OCI-LY7 (cell line): ENCODE data around the gene NMRAL1. TPM values are rescaled to one million over a fixed set of nuclear protein-coding genes. Genes with fewer than 3 reads are reported as not detected.

Experiments
- BruUV-seq: library from RNA; stranded (reverse); fragments of 400-500 nt; replicated peaks from 2 replicates; lab custom pipeline; 2021; lab: Mats Ljungman, UMichigan
- CTCF ChIA-PET: fragments of 300-600 bp; sonication (Branson Sonifier 250); formaldehyde crosslinking; loops from one replicate; lab custom pipeline; 2022; ENCODE audit warnings: antibody characterized with exemption; ENCODE audit not compliant: unreplicated experiment; lab: Charles Lee
- POLR2A ChIA-PET: fragments of 300-600 bp; sonication (Branson Sonifier 250); formaldehyde crosslinking; loops from one replicate; lab custom pipeline; 2022; ENCODE audit warnings: antibody characterized with exemption; lab: Charles Lee
- DNase-seq: peaks from one replicate; pipeline ENCODE4 v3.0.0-alpha.2; 2015; ENCODE audit warnings: low spot score
- H2AFZ ChIP-seq: fragments of 200-600 bp; sonication (generic), shearing (Covaris generic); 2 replicates; pipeline ENCODE4 v1.6.1; 2014; ENCODE audit warnings: mild to moderate bottlenecking, antibody characterized with exemption, low read length, moderate library complexity
- H3K27ac ChIP-seq: fragments of 200-600 bp; sonication (generic); 2 replicates; pipeline ENCODE4 v1.5.1; 2014; ENCODE audit warnings: mixed run types, low read depth, mild to moderate bottlenecking, moderate library complexity, low read length, inconsistent platforms; ENCODE audit not compliant: poor library complexity, severe bottlenecking
- H3K36me3 ChIP-seq: fragments of 200-600 bp; sonication (generic); 2 replicates; pipeline ENCODE4 v1.6.1; 2014; ENCODE audit warnings: mild to moderate bottlenecking, antibody characterized with exemption, low read length, moderate library complexity, mixed read lengths; ENCODE audit not compliant: insufficient read depth
- H3K4me1 ChIP-seq: fragments of 200-600 bp; sonication (generic); 2 replicates; pipeline ENCODE4 v1.5.1; 2014; ENCODE audit warnings: mild to moderate bottlenecking, low read length; ENCODE audit not compliant: insufficient read depth, poor library complexity, severe bottlenecking
- H3K4me2 ChIP-seq: fragments of 200-600 bp; sonication (generic); 2 replicates; pipeline ENCODE4 v1.6.1; 2014; ENCODE audit warnings: mild to moderate bottlenecking, low read length
- H3K4me3 ChIP-seq: fragments of 200-600 bp; sonication (generic); 2 replicates; pipeline ENCODE4 v1.5.1; 2014; ENCODE audit warnings: mild to moderate bottlenecking, low read depth, low read length; ENCODE audit not compliant: poor library complexity, severe bottlenecking
- H3K79me2 ChIP-seq: fragments of 200-600 bp; sonication (generic); 2 replicates; pipeline ENCODE4 v1.6.1; 2016; ENCODE audit warnings: low read depth, mild to moderate bottlenecking, low read length, moderate library complexity, mixed read lengths; ENCODE audit not compliant: insufficient read depth
- H3K9me2 ChIP-seq: fragments of 200-600 bp; sonication (generic); 2 replicates; pipeline ENCODE4 v1.6.1; 2016; ENCODE audit warnings: mild to moderate bottlenecking, low read length, mixed read lengths; ENCODE audit not compliant: insufficient read depth
- H3K9me3 ChIP-seq: fragments of 200-600 bp; sonication (generic); 2 replicates; pipeline ENCODE4 v1.6.1; 2014; ENCODE audit warnings: mild to moderate bottlenecking, mixed run types, low read length, mixed read lengths
- H4K20me1 ChIP-seq: fragments of 200-600 bp; sonication (generic); 2 replicates; pipeline ENCODE4 v1.6.1; 2014; ENCODE audit warnings: mild to moderate bottlenecking, antibody characterized with exemption, low read length, moderate library complexity, mixed read lengths; ENCODE audit not compliant: insufficient read depth
- EZH2phosphoT487 ChIP-seq: fragments of 200-600 bp; sonication (generic); IDR thresholded peaks from 2 replicates; pipeline ENCODE4 v1.6.1; 2018; ENCODE audit warnings: low read depth, borderline replicate concordance, mild to moderate bottlenecking, mixed run types, antibody characterized with exemption, low read length, moderate library complexity, mixed read lengths
- intact Hi-C: fragments of 100-400 bp; cut with micrococcal nuclease; formaldehyde crosslinking; loops from one replicate; pipeline ENCODE4 v1.10.0; 2022; ENCODE audit not compliant: unreplicated experiment
- total RNA-seq, 2 experiments: library from RNA; depleted of rRNA in 1 of 2; stranded (reverse); fragments of >200 nt in 1 of 2; shearing (Covaris generic) in 1 of 2; gene quantifications; 2 replicates each; pipeline ENCODE4 v1.2.3, GENCODE V29; 2014 to 2022
- TF ChIP-seq, protein P1 (sequence below): fragments of 200-600 bp; sonication (generic); conservative IDR thresholded peaks from 2 replicates; pipeline ENCODE4 v1.5.1; 2014; ENCODE audit warnings: mild to moderate bottlenecking, antibody characterized with exemption, low read length, moderate library complexity, mixed read lengths

NMRAL1 gene
- total RNA-seq, 2 experiments from 2014 or later: 92.8 to 139 TPM

DNA sequence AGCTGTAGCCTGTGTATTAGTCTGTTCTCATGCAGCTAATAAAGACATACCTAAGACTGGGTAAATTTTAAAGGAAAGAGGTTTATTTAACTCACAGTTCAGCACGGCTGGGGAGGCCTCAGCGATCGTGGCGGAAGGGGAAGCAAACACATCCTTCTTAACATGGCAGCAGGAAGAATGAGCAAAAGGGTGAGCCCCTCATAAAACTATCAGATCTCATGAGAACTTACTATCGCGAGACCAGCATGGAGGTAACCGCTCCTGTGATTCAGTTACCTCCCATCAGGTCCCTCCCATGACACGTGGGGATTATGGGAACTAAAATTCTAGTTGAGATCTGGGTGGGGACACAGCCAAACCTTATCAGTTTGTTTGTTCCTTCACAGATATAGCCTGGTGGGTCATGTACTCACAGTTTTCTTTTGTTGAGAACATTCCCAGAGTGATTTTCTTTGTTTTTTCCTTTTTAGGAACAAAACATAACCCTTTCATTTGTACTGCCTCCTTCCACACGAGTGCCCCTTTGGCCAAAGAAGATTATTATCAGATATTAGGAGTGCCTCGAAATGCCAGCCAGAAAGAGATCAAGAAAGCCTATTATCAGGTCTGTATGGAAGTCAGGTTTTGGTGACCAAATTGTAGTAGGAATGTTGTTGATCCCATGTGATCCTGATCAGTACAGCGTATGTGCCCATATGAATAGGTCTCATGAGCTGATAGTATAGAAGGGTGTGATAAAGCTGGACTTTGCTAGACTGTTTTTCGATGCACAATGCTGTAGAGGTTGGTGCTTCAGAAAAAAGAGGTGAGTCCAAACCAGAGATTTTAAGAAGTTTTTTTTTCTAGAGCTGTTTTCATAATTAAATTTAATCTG, 40.3 kb downstream of the NMRAL1 start:
- Histone ChIP-seq H3K36me3 (peaks cover 97% of the 10 kb centered on the region), H3K9me2 (no peaks in the 10 kb centered on the region), H3K9me3 (no peaks in the 10 kb centered on the region), H3K79me2 (peaks cover 28% of the 10 kb centered on the region), H3K4me3 (no peak overlapping the region), H3K27ac (no peak overlapping the region), H3K4me1 (no peaks in the 10 kb centered on the region), H3K4me2 (no peak overlapping the region), H2AFZ (no peak overlapping the region), H4K20me1 (0 out of 2 replicates have a peak, but pooled peaks cover 9% of the 10 kb centered on the region)
- DNase-seq: no peak
- POLR2A ChIA-PET: no interaction called here
- TF ChIP-seq, protein P1, sequence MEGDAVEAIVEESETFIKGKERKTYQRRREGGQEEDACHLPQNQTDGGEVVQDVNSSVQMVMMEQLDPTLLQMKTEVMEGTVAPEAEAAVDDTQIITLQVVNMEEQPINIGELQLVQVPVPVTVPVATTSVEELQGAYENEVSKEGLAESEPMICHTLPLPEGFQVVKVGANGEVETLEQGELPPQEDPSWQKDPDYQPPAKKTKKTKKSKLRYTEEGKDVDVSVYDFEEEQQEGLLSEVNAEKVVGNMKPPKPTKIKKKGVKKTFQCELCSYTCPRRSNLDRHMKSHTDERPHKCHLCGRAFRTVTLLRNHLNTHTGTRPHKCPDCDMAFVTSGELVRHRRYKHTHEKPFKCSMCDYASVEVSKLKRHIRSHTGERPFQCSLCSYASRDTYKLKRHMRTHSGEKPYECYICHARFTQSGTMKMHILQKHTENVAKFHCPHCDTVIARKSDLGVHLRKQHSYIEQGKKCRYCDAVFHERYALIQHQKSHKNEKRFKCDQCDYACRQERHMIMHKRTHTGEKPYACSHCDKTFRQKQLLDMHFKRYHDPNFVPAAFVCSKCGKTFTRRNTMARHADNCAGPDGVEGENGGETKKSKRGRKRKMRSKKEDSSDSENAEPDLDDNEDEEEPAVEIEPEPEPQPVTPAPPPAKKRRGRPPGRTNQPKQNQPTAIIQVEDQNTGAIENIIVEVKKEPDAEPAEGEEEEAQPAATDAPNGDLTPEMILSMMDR: no peak
- TF ChIP-seq EZH2phosphoT487: no peak
- CTCF ChIA-PET: no interaction called here
- no TSS peak for BruUV-seq
- intact Hi-C loops: no loop called here

DNA sequence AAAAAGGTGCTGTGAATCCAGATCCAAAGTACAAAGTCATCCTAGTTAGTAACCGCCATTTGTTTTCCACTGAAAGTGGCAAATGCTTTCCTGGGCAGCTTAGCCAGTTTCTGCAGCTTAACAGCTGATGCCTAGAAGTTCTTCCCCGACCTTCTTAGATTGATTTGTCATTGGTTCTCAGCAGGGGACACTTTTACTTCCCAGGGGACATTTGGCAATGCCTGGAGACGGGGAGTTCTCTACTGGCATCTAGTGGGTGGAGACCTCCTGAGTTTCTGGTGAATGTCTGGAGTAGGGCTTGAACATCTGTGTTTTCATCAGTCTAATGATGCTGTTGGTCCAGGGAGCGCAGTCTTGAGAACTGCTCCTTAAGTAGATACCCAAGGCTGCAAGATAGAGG, 41.2 kb downstream of the NMRAL1 start:
- no peak for TF ChIP-seq EZH2phosphoT487
- TF ChIP-seq, protein P1: no peak
- Histone ChIP-seq H3K9me2 (no peaks in the 10 kb centered on the region), H3K9me3 (no peaks in the 10 kb centered on the region), H3K27ac (no peak overlapping the region), H3K4me1 (peaks cover 2% of the 10 kb centered on the region), H3K79me2 (peaks cover 37% of the 10 kb centered on the region), H4K20me1 (0 out of 2 replicates have a peak, but pooled peaks cover 9% of the 10 kb centered on the region), H2AFZ (no peak overlapping the region), H3K4me3 (no peak overlapping the region), H3K4me2 (no peak overlapping the region), H3K36me3 (peaks cover 96% of the 10 kb centered on the region)
- POLR2A ChIA-PET: no interaction called here
- no TSS peak for BruUV-seq
- intact Hi-C loops: no loop called here
- CTCF ChIA-PET: no interaction called here
- DNase-seq: no peak

DNA sequence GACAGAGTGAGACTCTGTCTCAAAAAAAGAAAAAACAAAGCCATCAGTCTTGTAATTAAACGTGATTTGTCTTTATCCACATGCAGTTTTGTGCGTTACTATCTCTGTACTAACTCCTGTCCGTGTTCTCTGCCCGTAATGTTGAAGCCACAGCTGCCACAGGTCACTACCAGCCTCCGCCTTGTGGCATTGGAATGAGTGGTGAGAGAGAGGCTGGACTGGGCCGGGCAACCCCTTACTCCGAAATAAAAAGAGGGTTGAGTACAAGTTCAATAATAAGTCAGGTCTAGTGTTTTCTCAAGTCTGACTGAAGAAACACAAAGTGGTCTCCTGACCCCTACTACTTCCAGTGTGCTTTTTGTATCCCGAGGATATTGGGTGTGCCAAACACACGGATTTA, 43.4 kb downstream of the NMRAL1 start:
- H2AFZ ChIP-seq: no peak overlapping the region
- ChIA-PET POLR2A (interaction anchor here (0.6 kb wide), 1 partner anchor 878 kb away, joined by 3 read pairs; no protein-coding TSS in a partner anchor), CTCF (no interaction called here)
- H3K27ac ChIP-seq: no peak overlapping the region
- no peak for TF ChIP-seq EZH2phosphoT487
- TF ChIP-seq, protein P1: no peak
- peaks cover 59% of the 10 kb centered on the region for H3K79me2 ChIP-seq
- no peaks in the 10 kb centered on the region for H3K9me2 ChIP-seq
- intact Hi-C loops: no loop called here
- H3K4me3 ChIP-seq: no peak overlapping the region
- H3K4me2 ChIP-seq: no peak overlapping the region
- DNase-seq: no peak
- BruUV-seq: no TSS peak
- peaks cover 17% of the 10 kb centered on the region for H3K4me1 ChIP-seq
- no peaks in the 10 kb centered on the region for H3K9me3 ChIP-seq
- H4K20me1 ChIP-seq: 0 out of 2 replicates have a peak, but pooled peaks cover 7% of the 10 kb centered on the region
- peaks cover 88% of the 10 kb centered on the region for H3K36me3 ChIP-seq
